Occipital lobe (tissue), 2 donors: Measurements from ENCODE around the gene RASA3. TPM values are rescaled to one million over a fixed set of nuclear protein-coding genes. Genes with fewer than 3 reads are reported as not detected.
"Not testable (repeated sequence)": the region's sequence is repeated elsewhere in the genome, so short reads cannot be mapped to it uniquely, and the experiment has no call there.

Source experiments
- DNase-seq: peaks from one replicate; lab custom pipeline; 2025; lab: John Stamatoyannopoulos, UW
- total RNA-seq: library from RNA; depleted of rRNA; stranded (reverse); fragments of >200 nt; gene quantifications from one replicate; pipeline ENCODE4 v1.2.3, GENCODE V29; 2014

RASA3 gene
- total RNA-seq, 1 donor from 2014 or later: 14.2 TPM

GRCh38 chr13:114023716-114024602 is 108.5 kb downstream of the RASA3 start:
- DNase-seq: no peak

- DNase-seq: no peak
Observed at GRCh38 chr13:114022876-114023275, 109.5 kb downstream of the RASA3 start.

- DNase-seq: no peak
Observed at GRCh38 chr13:114022309-114022669, 110.1 kb downstream of the RASA3 start.

GRCh38 chr13:114021464-114022308 is 110.7 kb downstream of the RASA3 start:
- peak; percentile 31 for DNase-seq

GRCh38 chr13:114020750-114021463 is 111.5 kb downstream of the RASA3 start:
- DNase-seq: no peak

GRCh38 chr13:114020134-114020533 is 112.3 kb downstream of the RASA3 start:
- DNase-seq: not testable (repeated sequence)

- DNase-seq: no peak
Observed at GRCh38 chr13:114019367-114019766, 113.1 kb downstream of the RASA3 start.

GRCh38 chr13:114018461-114019055 is 113.9 kb downstream of the RASA3 start:
- DNase-seq: no peak

GRCh38 chr13:114017966-114018365 is 114.5 kb downstream of the RASA3 start:
- DNase-seq: no peak

- no peak for DNase-seq
Observed at GRCh38 chr13:114017028-114017630, 115.3 kb downstream of the RASA3 start.

- no peak for DNase-seq
Observed at GRCh38 chr13:114016321-114017027, 115.9 kb downstream of the RASA3 start.

- DNase-seq: no peak
Observed at GRCh38 chr13:114015969-114016295, 116.5 kb downstream of the RASA3 start.

GRCh38 chr13:114015111-114015968 is 117.1 kb downstream of the RASA3 start:
- DNase-seq: no peak

GRCh38 chr13:114013952-114014629 is 118.3 kb downstream of the RASA3 start:
- DNase-seq: no peak

- DNase-seq: no peak
Observed at GRCh38 chr13:114013336-114013735, 119.1 kb downstream of the RASA3 start.

GRCh38 chr13:114012921-114013320 is 119.5 kb downstream of the RASA3 start:
- no peak for DNase-seq

GRCh38 chr13:114012141-114012540 is 120.3 kb downstream of the RASA3 start:
- no peak for DNase-seq

- no peak for DNase-seq
Observed at GRCh38 chr13:114011226-114011625, 121.2 kb downstream of the RASA3 start.
